IPS-18a (cell line): ENCODE results near the gene NUP37.
"Not testable (repeated sequence)": the region's sequence is repeated elsewhere in the genome, so short reads cannot be mapped to it uniquely, and the experiment has no call there.

Experiments used
- H3K27ac ChIP-seq: one replicate; pipeline ENCODE4 v1.5.1; 2013; ENCODE audit warnings: low read length
- H3K27me3 ChIP-seq: one replicate; pipeline ENCODE4 v1.6.1; 2013; ENCODE audit warnings: mild to moderate bottlenecking, low read length; ENCODE audit not compliant: control insufficient read depth, insufficient read depth
- H3K36me3 ChIP-seq: one replicate; pipeline ENCODE4 v1.6.1; 2013; ENCODE audit warnings: low read depth, low read length; ENCODE audit not compliant: control insufficient read depth
- H3K4me1 ChIP-seq: one replicate; pipeline ENCODE4 v1.6.1; 2013; ENCODE audit warnings: low read depth, low read length; ENCODE audit not compliant: control insufficient read depth
- H3K4me3 ChIP-seq: one replicate; pipeline ENCODE4 v1.5.1; 2013; ENCODE audit warnings: low read length
- H3K9ac ChIP-seq: one replicate; pipeline ENCODE4 v1.6.1; 2013; ENCODE audit warnings: mild to moderate bottlenecking, low read length, moderate library complexity
- H3K9me3 ChIP-seq: one replicate; pipeline ENCODE4 v1.6.1; 2013; ENCODE audit warnings: low read depth, low read length; ENCODE audit not compliant: control insufficient read depth

Gene NUP37

GRCh38 chr12:102120886-102121285, 972 bp upstream of the NUP37 start:
- Histone ChIP-seq H3K27ac (peak overlapping the region; percentile 82), H3K9ac (peak overlapping the region; percentile 94), H3K4me1 (peaks cover 7% of the 10 kb centered on the region), H3K4me3 (peak overlapping the region; percentile 99), H3K27me3 (no peaks in the 10 kb centered on the region), H3K36me3 (peaks cover 27% of the 10 kb centered on the region), H3K9me3 (no peaks in the 10 kb centered on the region)

DNA sequence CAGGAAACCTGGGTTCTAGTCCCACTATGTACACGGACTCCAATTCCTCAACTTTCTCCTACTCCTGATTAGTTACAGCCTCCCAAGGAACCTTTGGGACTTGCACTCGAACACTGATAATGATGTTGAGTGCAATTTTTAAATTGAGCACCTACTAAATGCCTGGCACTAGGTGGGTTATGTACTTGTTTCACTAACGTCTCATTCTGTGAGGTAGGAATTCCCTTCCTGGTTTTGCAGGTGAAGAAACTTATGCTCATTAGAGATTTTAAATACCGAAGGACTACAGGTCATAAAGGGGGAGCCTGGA, 605 bp upstream of the NUP37 start:
- peaks cover 7% of the 10 kb centered on the region for H3K4me1 ChIP-seq

GRCh38 chr12:102118874-102119273, 1.0 kb downstream of the NUP37 start:
- H3K27ac ChIP-seq = no peak overlapping the region
- no peaks in the 10 kb centered on the region for H3K27me3 ChIP-seq
- peaks cover 25% of the 10 kb centered on the region for H3K36me3 ChIP-seq
- H3K4me3 ChIP-seq = peak overlapping the region; percentile 99
- H3K4me1 ChIP-seq = peaks cover 9% of the 10 kb centered on the region
- no peaks in the 10 kb centered on the region for H3K9me3 ChIP-seq
- H3K9ac ChIP-seq = no peak overlapping the region

More for the DNA sequence above, 605 bp upstream of the NUP37 start:
- peaks cover 27% of the 10 kb centered on the region for H3K36me3 ChIP-seq
- peak overlapping the region; percentile 82 for H3K27ac ChIP-seq
- peak overlapping the region; percentile 99 for H3K4me3 ChIP-seq
- H3K27me3 ChIP-seq = no peaks in the 10 kb centered on the region
- peak overlapping the region; percentile 94 for H3K9ac ChIP-seq
- no peaks in the 10 kb centered on the region for H3K9me3 ChIP-seq

- H3K9ac ChIP-seq = no peak overlapping the region
- no peak overlapping the region for H3K4me3 ChIP-seq
- peaks cover 35% of the 10 kb centered on the region for H3K36me3 ChIP-seq
- H3K9me3 ChIP-seq = no peaks in the 10 kb centered on the region
- peaks cover 25% of the 10 kb centered on the region for H3K4me1 ChIP-seq
- H3K27ac ChIP-seq = no peak overlapping the region
- H3K27me3 ChIP-seq = no peaks in the 10 kb centered on the region
Measured at GRCh38 chr12:102116392-102116791, 3.5 kb downstream of the NUP37 start.

DNA sequence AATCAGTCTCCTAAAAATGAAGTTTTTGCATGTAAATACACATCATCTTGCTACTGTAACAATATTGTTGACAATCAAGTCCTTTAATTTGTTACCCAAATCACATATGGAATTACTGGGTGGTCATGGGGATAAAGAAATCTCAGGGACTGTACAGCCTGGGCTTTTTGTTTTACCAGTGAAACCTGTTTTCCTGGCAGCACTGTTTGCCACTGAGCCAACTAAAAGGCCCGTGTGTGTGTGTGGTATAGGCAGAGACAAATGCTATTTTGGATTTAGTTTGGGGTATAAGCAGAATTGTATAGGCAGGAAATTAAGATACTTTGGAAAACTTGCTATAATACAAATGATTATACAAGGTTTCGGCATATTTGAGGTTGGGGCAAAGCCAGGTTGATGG, 5.7 kb downstream of the NUP37 start:
- no peak overlapping the region for H3K4me3 ChIP-seq
- peaks cover 52% of the 10 kb centered on the region for H3K36me3 ChIP-seq
- H3K4me1 ChIP-seq = peaks cover 17% of the 10 kb centered on the region
- no peaks in the 10 kb centered on the region for H3K27me3 ChIP-seq
- no peak overlapping the region for H3K9ac ChIP-seq
- H3K9me3 ChIP-seq = no peaks in the 10 kb centered on the region
- no peak overlapping the region for H3K27ac ChIP-seq

DNA sequence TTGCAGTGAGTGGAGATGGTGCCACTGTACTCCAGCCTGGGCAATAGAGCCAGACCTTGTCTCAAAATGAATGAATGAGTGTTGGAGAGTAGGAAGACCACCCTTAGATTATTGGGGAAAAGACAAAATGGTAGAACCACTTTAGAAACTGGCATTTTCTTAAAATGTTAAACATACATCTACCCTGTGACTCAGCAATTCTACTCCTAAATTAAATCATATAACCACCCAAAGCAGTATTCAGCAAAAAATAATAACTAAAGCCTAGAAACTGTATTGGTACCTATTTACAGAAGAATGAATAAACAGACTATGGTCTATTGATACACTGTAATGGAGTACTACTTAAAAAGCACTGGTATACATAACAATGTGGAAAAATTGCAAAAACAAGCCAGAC, 9.1 kb downstream of the NUP37 start:
- Histone ChIP-seq H3K9me3 (no peaks in the 10 kb centered on the region), H3K4me1 (peaks cover 17% of the 10 kb centered on the region), H3K36me3 (peaks cover 64% of the 10 kb centered on the region), H3K4me3 (no peak overlapping the region), H3K9ac (no peak overlapping the region), H3K27ac (no peak overlapping the region), H3K27me3 (no peaks in the 10 kb centered on the region)

DNA sequence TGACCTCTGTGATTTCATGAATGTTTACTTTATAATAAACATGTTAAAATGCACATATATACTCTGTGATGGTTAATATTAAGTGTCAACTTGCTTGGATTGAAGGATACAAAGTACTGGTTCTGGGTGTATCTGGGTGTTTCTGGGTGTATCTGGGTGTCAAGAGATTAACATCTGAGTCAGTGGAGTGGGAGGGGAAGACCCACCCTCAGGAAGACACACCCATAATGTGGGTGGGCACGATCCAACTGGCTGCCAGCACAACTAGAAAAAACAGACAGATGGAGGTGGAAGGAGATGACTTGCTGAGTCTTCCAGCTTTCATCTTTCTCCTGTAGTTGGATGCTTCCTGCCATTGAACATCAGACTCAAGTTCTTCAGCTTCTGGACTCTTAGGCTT, 11.9 kb downstream of the NUP37 start:
- no peaks in the 10 kb centered on the region for H3K27me3 ChIP-seq
- no peak overlapping the region for H3K27ac ChIP-seq
- H3K36me3 ChIP-seq = peaks cover 67% of the 10 kb centered on the region
- H3K9ac ChIP-seq = no peak overlapping the region
- H3K4me1 ChIP-seq = peaks cover 7% of the 10 kb centered on the region
- no peaks in the 10 kb centered on the region for H3K9me3 ChIP-seq
- H3K4me3 ChIP-seq = no peak overlapping the region

GRCh38 chr12:102106905-102107304, 13.0 kb downstream of the NUP37 start:
- Histone ChIP-seq H3K4me3 (no peak overlapping the region), H3K4me1 (no peaks in the 10 kb centered on the region), H3K36me3 (peaks cover 63% of the 10 kb centered on the region), H3K9ac (no peak overlapping the region), H3K27ac (no peak overlapping the region), H3K9me3 (no peaks in the 10 kb centered on the region), H3K27me3 (no peaks in the 10 kb centered on the region)

GRCh38 chr12:102096855-102097254, 23.1 kb downstream of the NUP37 start:
- no peaks in the 10 kb centered on the region for H3K4me1 ChIP-seq
- H3K27me3 ChIP-seq = no peaks in the 10 kb centered on the region
- peaks cover 55% of the 10 kb centered on the region for H3K36me3 ChIP-seq
- H3K27ac ChIP-seq = no peak overlapping the region
- no peaks in the 10 kb centered on the region for H3K9me3 ChIP-seq
- H3K4me3 ChIP-seq = no peak overlapping the region
- no peak overlapping the region for H3K9ac ChIP-seq

DNA sequence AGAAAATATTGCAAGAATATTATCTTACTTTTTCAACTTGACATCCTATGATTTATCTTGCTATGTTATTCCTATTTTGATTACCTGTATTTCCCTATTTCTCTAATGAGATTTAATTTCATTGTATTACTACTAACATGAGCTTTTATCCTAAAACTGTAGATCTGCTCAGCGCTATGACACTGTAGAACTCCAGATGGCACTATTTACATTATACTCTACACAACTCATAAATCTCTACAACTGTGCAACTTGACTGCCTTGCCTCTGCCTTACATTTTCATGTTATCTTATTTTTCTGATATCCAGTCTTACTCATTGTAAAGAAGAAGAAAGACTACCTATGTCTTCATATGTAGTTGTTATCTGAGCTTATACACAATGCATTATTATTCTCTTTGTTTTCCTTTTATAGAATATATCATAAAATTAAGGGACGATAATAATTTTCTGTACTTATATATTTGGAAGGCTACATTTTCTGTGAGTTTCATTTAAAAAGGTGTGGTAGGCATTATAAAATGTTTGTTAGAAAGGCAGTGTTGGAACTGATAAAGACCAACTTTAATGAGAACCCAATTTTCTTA, 24.1 kb downstream of the NUP37 start:
- Histone ChIP-seq H3K27ac (no peak overlapping the region), H3K9me3 (no peaks in the 10 kb centered on the region), H3K9ac (no peak overlapping the region), H3K4me3 (no peak overlapping the region), H3K4me1 (no peaks in the 10 kb centered on the region), H3K27me3 (no peaks in the 10 kb centered on the region), H3K36me3 (peaks cover 55% of the 10 kb centered on the region)

GRCh38 chr12:102093319-102093718, 26.6 kb downstream of the NUP37 start:
- Histone ChIP-seq H3K9me3 (no peaks in the 10 kb centered on the region), H3K27me3 (no peaks in the 10 kb centered on the region), H3K27ac (no peak overlapping the region), H3K9ac (no peak overlapping the region), H3K4me1 (no peaks in the 10 kb centered on the region), H3K36me3 (peaks cover 37% of the 10 kb centered on the region), H3K4me3 (no peak overlapping the region)

- H3K27ac ChIP-seq, H3K4me1 ChIP-seq, H3K9ac ChIP-seq, H3K27me3 ChIP-seq, H3K4me3 ChIP-seq, H3K9me3 ChIP-seq: not testable (repeated sequence)
- peaks cover 15% of the 10 kb centered on the region for H3K36me3 ChIP-seq
Measured at GRCh38 chr12:102089228-102089835, 30.6 kb downstream of the NUP37 start.
